AG04450 (cell line): Measurements from ENCODE around the gene PRDM4. TPM values are rescaled to one million over a fixed set of nuclear protein-coding genes. Genes with fewer than 3 reads are reported as not detected.

Source experiments
- CTCF ChIA-PET: fragments of 300-600, 350-600 bp; formaldehyde crosslinking; extraction: SDS; loops from one replicate; lab custom pipeline; 2022; ENCODE audit warnings: antibody characterized with exemption, inconsistent platforms; lab: Charles Lee
- POLR2A ChIA-PET: fragments of 350-600 bp; formaldehyde crosslinking; extraction: SDS; loops from one replicate; lab custom pipeline; 2021; ENCODE audit warnings: antibody characterized with exemption, inconsistent platforms; lab: Yijun Ruan, JAX
- DNase-seq: peaks from one replicate; pipeline ENCODE4 v3.0.0-alpha.2; 2011; ENCODE audit warnings: low read depth, low spot score
- H3K27ac ChIP-seq: one replicate; pipeline ENCODE4 v1.5.1; 2012; ENCODE audit warnings: low read depth, low read length, control low read depth
- H3K27me3 ChIP-seq: one replicate; pipeline ENCODE4 v1.6.0; 2012; ENCODE audit warnings: low read length; ENCODE audit not compliant: control insufficient read depth, insufficient read depth
- H3K4me3 ChIP-seq: 2 replicates; pipeline ENCODE4 v1.5.1; 2011; ENCODE audit warnings: mild to moderate bottlenecking, low read depth, low read length, control low read depth
- H3K9me3 ChIP-seq: 2 replicates; pipeline ENCODE4 v1.5.1; 2012; ENCODE audit warnings: low read length; ENCODE audit not compliant: control insufficient read depth, insufficient read depth
- polyA plus RNA-seq: library from polyadenylated mRNA; depleted of rRNA; stranded (reverse); fragments of >200 nt; gene quantifications from 2 replicates; pipeline ENCODE4 v1.2.3, GENCODE V29; 2011
- TF ChIP-seq, protein P1 (sequence below): IDR thresholded peaks from 2 replicates; pipeline ENCODE4 v1.5.1; 2011; ENCODE audit warnings: low read depth, low read length, control low read depth, inconsistent platforms

Gene PRDM4
- polyA plus RNA-seq, 1 experiment, result 30.5 TPM

DNA sequence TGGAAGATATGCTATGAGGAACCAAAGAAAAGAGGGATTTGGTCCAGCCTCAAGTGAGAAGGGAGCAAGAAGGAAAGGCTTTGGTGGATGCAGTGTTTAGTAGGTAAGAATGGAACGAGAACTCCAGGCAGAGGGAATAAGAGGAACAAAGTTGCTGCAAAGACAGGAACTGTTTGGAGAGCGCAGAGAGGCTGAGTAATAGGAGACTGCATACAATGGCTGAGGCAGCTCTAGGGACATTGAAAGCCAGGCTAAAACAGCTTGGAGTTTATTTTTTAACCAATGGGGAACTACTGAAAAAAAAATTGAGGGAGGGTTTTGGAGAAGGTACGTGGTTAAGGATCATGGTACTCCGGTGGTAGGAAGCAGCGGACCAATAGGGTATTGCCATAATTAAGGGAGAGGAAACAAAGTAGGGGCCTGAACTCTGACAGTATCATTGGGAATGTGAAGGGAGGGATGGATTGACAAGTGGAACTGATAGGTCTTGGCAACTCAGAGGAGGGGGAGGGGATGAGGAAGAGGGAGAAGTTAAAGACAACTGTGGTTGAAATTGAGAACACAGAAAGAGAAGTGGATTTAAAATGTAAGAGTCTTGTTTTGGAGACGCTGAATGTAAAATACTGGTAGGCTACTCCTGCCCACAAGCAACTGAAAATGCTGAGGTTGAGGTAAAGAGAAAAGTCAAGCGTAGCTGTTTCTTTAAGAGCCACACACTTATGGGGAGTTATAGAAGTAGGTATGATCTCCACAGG, 18.3 kb upstream of the PRDM4 start:
- POLR2A ChIA-PET, result no interaction called here

DNA sequence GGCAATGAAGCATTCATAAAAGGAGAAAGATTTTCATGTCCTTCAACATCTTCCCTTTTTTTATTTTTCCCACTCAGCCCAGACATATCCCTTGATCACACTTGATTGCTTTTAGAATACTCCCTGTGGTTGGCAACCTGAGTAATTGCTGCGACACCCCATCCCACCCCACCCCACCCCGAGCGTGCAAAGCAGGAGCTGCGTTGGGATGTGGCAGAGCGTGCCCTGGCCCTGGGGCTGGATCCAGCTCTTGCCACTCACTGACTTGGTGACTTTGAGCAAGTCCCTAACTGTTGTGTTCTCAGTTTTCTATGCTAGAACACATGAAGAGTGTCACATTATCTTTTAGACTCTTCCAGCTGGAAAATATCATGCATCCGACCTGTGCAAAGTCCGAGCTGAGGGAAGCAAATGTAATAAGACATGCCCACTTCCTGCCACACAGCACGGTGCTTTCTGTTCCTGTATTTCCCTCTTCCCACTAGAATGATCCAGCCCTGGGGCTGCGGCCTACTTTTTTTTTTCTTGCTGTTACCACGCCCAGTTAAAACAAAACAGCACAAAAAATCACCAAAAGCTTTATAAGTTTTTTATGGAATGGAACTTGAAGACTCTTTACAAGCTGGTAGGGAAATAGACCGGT, 17.6 kb upstream of the PRDM4 start:
- POLR2A ChIA-PET, result no interaction called here
- DNase-seq, result no peak
- TF ChIP-seq, protein P1, sequence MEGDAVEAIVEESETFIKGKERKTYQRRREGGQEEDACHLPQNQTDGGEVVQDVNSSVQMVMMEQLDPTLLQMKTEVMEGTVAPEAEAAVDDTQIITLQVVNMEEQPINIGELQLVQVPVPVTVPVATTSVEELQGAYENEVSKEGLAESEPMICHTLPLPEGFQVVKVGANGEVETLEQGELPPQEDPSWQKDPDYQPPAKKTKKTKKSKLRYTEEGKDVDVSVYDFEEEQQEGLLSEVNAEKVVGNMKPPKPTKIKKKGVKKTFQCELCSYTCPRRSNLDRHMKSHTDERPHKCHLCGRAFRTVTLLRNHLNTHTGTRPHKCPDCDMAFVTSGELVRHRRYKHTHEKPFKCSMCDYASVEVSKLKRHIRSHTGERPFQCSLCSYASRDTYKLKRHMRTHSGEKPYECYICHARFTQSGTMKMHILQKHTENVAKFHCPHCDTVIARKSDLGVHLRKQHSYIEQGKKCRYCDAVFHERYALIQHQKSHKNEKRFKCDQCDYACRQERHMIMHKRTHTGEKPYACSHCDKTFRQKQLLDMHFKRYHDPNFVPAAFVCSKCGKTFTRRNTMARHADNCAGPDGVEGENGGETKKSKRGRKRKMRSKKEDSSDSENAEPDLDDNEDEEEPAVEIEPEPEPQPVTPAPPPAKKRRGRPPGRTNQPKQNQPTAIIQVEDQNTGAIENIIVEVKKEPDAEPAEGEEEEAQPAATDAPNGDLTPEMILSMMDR, result no peak
- H3K9me3 ChIP-seq, result no peaks in the 10 kb centered on the region
- peaks cover 29% of the 10 kb centered on the region for H3K27me3 ChIP-seq
- CTCF ChIA-PET, result no interaction called here
- H3K27ac ChIP-seq, result no peak overlapping the region
- no peak overlapping the region for H3K4me3 ChIP-seq

More for the DNA sequence above, 18.3 kb upstream of the PRDM4 start:
- TF ChIP-seq, protein P1, result no peak
- no peak for DNase-seq
- Histone ChIP-seq H3K4me3 (no peak overlapping the region), H3K9me3 (no peaks in the 10 kb centered on the region), H3K27ac (no peak overlapping the region), H3K27me3 (peaks cover 22% of the 10 kb centered on the region)
- CTCF ChIA-PET, result no interaction called here

DNA sequence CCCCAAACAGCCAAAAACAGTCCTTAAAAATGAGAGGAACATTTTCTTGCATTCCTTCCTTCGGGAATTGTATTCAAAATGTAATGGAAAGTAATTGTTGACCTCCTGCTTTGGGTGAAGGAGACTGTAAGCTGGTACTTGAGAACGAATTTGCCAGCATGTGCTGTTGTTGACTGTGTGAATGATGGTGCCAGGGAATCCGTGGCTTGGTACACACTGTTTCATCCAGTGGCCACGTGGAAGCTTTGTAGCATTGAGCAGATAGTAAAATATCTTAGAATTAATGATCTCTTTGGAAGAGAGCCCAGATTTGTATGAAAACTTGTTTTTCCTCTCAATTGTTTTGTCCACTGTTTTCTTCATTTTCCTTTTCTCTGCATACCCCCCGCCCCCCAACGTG, 15.2 kb upstream of the PRDM4 start:
- H3K27me3 ChIP-seq, result peaks cover 29% of the 10 kb centered on the region
- CTCF ChIA-PET, result no interaction called here
- no peak overlapping the region for H3K4me3 ChIP-seq
- POLR2A ChIA-PET, result no interaction called here
- no peak overlapping the region for H3K27ac ChIP-seq
- TF ChIP-seq, protein P1, result no peak
- no peaks in the 10 kb centered on the region for H3K9me3 ChIP-seq
- DNase-seq, result no peak

DNA sequence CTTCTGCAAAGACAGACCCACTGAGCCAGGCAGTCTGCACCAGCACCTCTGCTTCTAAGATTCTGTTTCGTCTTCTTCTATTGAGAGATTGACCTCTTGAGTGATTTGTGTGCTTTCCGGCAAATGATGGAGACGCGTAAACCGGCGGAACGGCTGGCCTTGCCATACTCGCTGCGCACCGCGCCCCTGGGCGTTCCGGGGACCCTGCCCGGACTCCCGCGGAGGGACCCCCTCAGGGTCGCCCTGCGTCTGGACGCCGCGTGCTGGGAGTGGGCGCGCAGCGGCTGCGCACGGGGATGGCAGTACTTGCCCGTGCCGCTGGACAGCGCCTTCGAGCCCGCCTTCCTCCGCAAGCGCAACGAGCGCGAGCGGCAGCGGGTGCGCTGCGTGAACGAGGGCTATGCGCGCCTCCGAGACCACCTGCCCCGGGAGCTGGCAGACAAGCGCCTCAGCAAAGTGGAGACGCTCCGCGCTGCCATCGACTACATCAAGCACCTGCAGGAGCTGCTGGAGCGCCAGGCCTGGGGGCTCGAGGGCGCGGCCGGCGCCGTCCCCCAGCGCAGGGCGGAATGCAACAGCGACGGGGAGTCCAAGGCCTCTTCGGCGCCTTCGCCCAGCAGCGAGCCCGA, 14.3 kb upstream of the PRDM4 start:
- H3K27me3 ChIP-seq, result peaks cover 29% of the 10 kb centered on the region
- CTCF ChIA-PET, result no interaction called here
- POLR2A ChIA-PET, result no interaction called here

More for the DNA sequence above, 14.3 kb upstream of the PRDM4 start:
- Histone ChIP-seq H3K9me3 (no peaks in the 10 kb centered on the region), H3K27ac (no peak overlapping the region), H3K4me3 (no peak overlapping the region)
- TF ChIP-seq, protein P1, result no peak
- DNase-seq, result no peak
